Activated CD8-positive, alpha-beta T cell treated with anti-CD3 and anti-CD28 coated beads, Interleukin-2, amount 10 ng/mL, durations not matched to agents 7 days and 5 days (primary cell): Measurements from ENCODE around the gene BRDT. TPM values are rescaled to one million over a fixed set of nuclear protein-coding genes. Genes with fewer than 3 reads are reported as not detected.

Source experiments
- ATAC-seq: fragments of 150-1000 bp; cut with Tn5 transposase; one replicate; pipeline ENCODE4 v1.10.0; 2021; ENCODE audit warnings: moderate library complexity
- CTCF ChIA-PET: fragments of 350-600 bp; sonication (Branson Sonifier 250); formaldehyde crosslinking; loops from one replicate; lab custom pipeline; 2021; ENCODE audit warnings: antibody characterized with exemption; lab: Charles Lee
- POLR2A ChIA-PET: fragments of 350-600 bp; sonication (Branson Sonifier 250); formaldehyde crosslinking; loops from one replicate; lab custom pipeline; 2021; ENCODE audit warnings: antibody characterized with exemption; lab: Charles Lee
- DNase-seq: peaks from one replicate; pipeline ENCODE4 v3.0.0-alpha.2; 2020
- H3K27ac Mint-ChIP-seq: one replicate; pipeline ENCODE4 v1.8.0; 2021; ENCODE audit warnings: mild to moderate bottlenecking, mixed read lengths
- H3K27me3 Mint-ChIP-seq: one replicate; pipeline ENCODE4 v1.8.0; 2021; ENCODE audit warnings: low read depth, mixed read lengths
- H3K36me3 Mint-ChIP-seq: one replicate; pipeline ENCODE4 v1.8.0; 2021; ENCODE audit warnings: low read depth, mixed read lengths
- H3K4me1 Mint-ChIP-seq: one replicate; pipeline ENCODE4 v1.8.0; 2021; ENCODE audit warnings: low read depth, mixed read lengths
- H3K4me3 Mint-ChIP-seq: one replicate; pipeline ENCODE4 v1.8.0; 2021; ENCODE audit warnings: mild to moderate bottlenecking, mixed read lengths
- H3K9me3 Mint-ChIP-seq: one replicate; pipeline ENCODE4 v1.8.0; 2022; ENCODE audit warnings: mixed read lengths; ENCODE audit not compliant: insufficient read depth
- total RNA-seq, 2 experiments: library from RNA; stranded (reverse); gene quantifications; one replicate each; pipeline ENCODE4 v1.2.3, GENCODE V29; 2021

BRDT gene
- not detected for total RNA-seq

- no peak for ATAC-seq
- Mint-ChIP-seq H3K27ac (peak within 1 kb of the TSS; percentile 75), H3K4me3 (peak within 1 kb of the TSS; percentile 52), H3K4me1 (peaks cover 17% of the 10 kb centered on the region), H3K36me3 (peaks cover 5% of the 10 kb centered on the region), H3K27me3 (no peaks in the 10 kb centered on the region), H3K9me3 (peaks cover 9% of the 10 kb centered on the region)
- POLR2A ChIA-PET: no interaction called here
- CTCF ChIA-PET: no interaction called here
- DNase-seq: no peak
Observed at GRCh38 chr1:91949356-91949699, at the start of gene BRDT. Gene BRDT, plus strand, starts transcription at chr1:91949401. Its CDS starts 13,354 bp downstream, at chr1:91962755.

DNA sequence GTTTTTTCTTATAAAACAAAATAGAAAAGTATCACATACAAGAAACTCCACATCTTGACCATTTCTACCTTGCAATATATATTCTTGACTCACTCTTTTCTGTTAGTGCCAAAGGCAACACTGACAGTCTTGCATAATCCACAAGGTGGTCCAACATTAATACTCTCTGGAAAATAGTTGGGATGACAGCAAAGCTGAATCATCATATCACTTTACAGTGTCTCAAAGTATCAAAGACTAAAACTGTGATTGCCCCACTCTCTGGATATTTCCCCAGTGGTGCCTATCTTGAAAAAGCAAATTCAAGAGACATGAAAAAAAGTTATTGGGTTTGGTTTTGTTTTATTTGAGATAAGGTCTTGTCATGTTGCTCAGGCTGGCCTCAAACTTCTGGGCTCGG is 48.6 kb upstream of the BRDT start:
- CTCF ChIA-PET: no interaction called here
- POLR2A ChIA-PET: no interaction called here

DNA sequence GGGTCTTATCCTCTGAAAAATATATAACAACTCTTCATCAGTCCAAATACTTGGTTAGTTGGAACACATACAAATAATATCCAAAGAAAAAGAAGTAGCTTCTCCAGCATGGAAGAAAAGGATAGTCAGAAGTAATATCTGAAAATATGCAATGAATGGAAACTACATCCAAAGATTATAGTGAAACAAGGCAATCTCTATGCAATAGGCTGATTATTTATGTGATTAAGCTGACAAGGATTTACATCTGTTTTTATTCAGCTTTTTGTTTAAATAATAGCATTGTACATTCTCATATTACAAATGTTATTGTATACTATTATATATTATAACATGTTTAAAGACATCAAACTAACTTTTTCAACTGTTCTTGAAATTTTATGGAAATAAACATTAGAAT is 48.0 kb upstream of the BRDT start:
- H3K27me3 Mint-ChIP-seq: peaks cover 13% of the 10 kb centered on the region
- H3K4me3 Mint-ChIP-seq: no peak overlapping the region
- H3K4me1 Mint-ChIP-seq: no peaks in the 10 kb centered on the region
- H3K9me3 Mint-ChIP-seq: no peaks in the 10 kb centered on the region
- no peak overlapping the region for H3K27ac Mint-ChIP-seq
- ATAC-seq (no peak), DNase-seq (no peak)
- H3K36me3 Mint-ChIP-seq: no peaks in the 10 kb centered on the region
- POLR2A ChIA-PET: interaction anchor here (0.6 kb wide), 1 partner anchor 1229 kb away, joined by 3 read pairs; no protein-coding TSS in a partner anchor
- CTCF ChIA-PET: interaction anchor here (0.7 kb wide), 1 partner anchor 90 kb away, joined by 3 read pairs; no protein-coding TSS in a partner anchor

More for the DNA sequence above, 48.6 kb upstream of the BRDT start:
- Mint-ChIP-seq H3K4me1 (peaks cover 5% of the 10 kb centered on the region), H3K27ac (no peak overlapping the region), H3K27me3 (peaks cover 17% of the 10 kb centered on the region), H3K9me3 (no peaks in the 10 kb centered on the region), H3K36me3 (peaks cover 3% of the 10 kb centered on the region), H3K4me3 (no peak overlapping the region)
- DNase-seq: no peak
- ATAC-seq: no peak

GRCh38 chr1:91912266-91912665 is 36.9 kb upstream of the BRDT start:
- POLR2A ChIA-PET: no interaction called here
- no peak for DNase-seq
- CTCF ChIA-PET: no interaction called here
- H3K4me3 Mint-ChIP-seq: no peak overlapping the region
- no peaks in the 10 kb centered on the region for H3K9me3 Mint-ChIP-seq
- no peak overlapping the region for H3K27ac Mint-ChIP-seq
- no peaks in the 10 kb centered on the region for H3K4me1 Mint-ChIP-seq
- H3K27me3 Mint-ChIP-seq: peaks cover 13% of the 10 kb centered on the region
- H3K36me3 Mint-ChIP-seq: no peaks in the 10 kb centered on the region
- no peak for ATAC-seq

- DNase-seq (no peak), ATAC-seq (no peak)
- ChIA-PET POLR2A (no interaction called here), CTCF (interaction anchor here (1.0 to 1.1 kb wide), 2 partner anchors 394 to 400 kb away, joined by 3 read pairs; no protein-coding TSS in a partner anchor)
- Mint-ChIP-seq H3K9me3 (no peaks in the 10 kb centered on the region), H3K27me3 (peaks cover 13% of the 10 kb centered on the region), H3K4me1 (no peaks in the 10 kb centered on the region), H3K27ac (no peak overlapping the region), H3K4me3 (no peak overlapping the region), H3K36me3 (no peaks in the 10 kb centered on the region)
Observed at GRCh38 chr1:91913018-91913417, 36.2 kb upstream of the BRDT start.

GRCh38 chr1:91916046-91916445 is 33.2 kb upstream of the BRDT start:
- H3K27me3 Mint-ChIP-seq: peaks cover 7% of the 10 kb centered on the region
- no peaks in the 10 kb centered on the region for H3K9me3 Mint-ChIP-seq
- ATAC-seq (no peak), DNase-seq (no peak)
- POLR2A ChIA-PET: no interaction called here
- CTCF ChIA-PET: interaction anchor here (1.5 kb wide), 1 partner anchor 403 kb away, joined by 3 read pairs; no protein-coding TSS in a partner anchor
- H3K27ac Mint-ChIP-seq: no peak overlapping the region
- H3K4me1 Mint-ChIP-seq: no peaks in the 10 kb centered on the region
- H3K4me3 Mint-ChIP-seq: no peak overlapping the region
- H3K36me3 Mint-ChIP-seq: no peaks in the 10 kb centered on the region

GRCh38 chr1:91916811-91917460 is 32.3 kb upstream of the BRDT start:
- CTCF ChIA-PET: interaction anchor here (1.1 to 1.5 kb wide), 2 partner anchors 32 to 404 kb away, joined by 3 read pairs; partner anchors contain the start of gene TGFBR3
- no peaks in the 10 kb centered on the region for H3K9me3 Mint-ChIP-seq
- ATAC-seq: no peak

DNA sequence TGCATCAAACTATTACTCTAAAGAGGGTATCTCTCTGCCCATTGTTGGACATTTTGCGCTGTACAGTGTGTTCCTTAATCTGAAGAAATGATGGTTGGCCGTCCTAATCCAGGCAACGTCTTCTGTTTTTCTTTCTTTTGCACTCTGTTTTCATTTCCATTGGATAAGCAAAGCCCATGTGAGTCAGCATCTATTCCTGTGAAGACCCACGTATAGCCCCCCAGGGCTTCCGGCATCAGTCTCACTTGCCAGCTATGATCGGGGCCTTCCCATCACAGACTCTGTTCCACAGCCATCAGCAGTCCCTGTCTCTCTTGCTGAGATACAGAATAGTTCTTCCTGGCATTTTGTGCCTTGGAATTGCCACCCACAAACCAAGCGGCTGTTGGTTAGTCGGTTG is 29.2 kb upstream of the BRDT start:
- DNase-seq (no peak), ATAC-seq (no peak)
- peaks cover 8% of the 10 kb centered on the region for H3K4me1 Mint-ChIP-seq
- no peak overlapping the region for H3K27ac Mint-ChIP-seq
- no peak overlapping the region for H3K4me3 Mint-ChIP-seq
- POLR2A ChIA-PET: no interaction called here
- CTCF ChIA-PET: no interaction called here
- H3K9me3 Mint-ChIP-seq: no peaks in the 10 kb centered on the region
- H3K27me3 Mint-ChIP-seq: peaks cover 2% of the 10 kb centered on the region
- no peaks in the 10 kb centered on the region for H3K36me3 Mint-ChIP-seq

More at GRCh38 chr1:91916811-91917460, 32.3 kb upstream of the BRDT start:
- no peak overlapping the region for H3K4me3 Mint-ChIP-seq
- H3K27ac Mint-ChIP-seq: no peak overlapping the region
- H3K36me3 Mint-ChIP-seq: no peaks in the 10 kb centered on the region
- POLR2A ChIA-PET: no interaction called here
- H3K27me3 Mint-ChIP-seq: peaks cover 7% of the 10 kb centered on the region
- DNase-seq: no peak
- H3K4me1 Mint-ChIP-seq: no peaks in the 10 kb centered on the region

- DNase-seq (no peak), ATAC-seq (no peak)
- Mint-ChIP-seq H3K27ac (no peak overlapping the region), H3K27me3 (peaks cover 2% of the 10 kb centered on the region), H3K36me3 (no peaks in the 10 kb centered on the region), H3K9me3 (no peaks in the 10 kb centered on the region), H3K4me1 (peaks cover 8% of the 10 kb centered on the region), H3K4me3 (no peak overlapping the region)
- POLR2A ChIA-PET: no interaction called here
- CTCF ChIA-PET: interaction anchor here (6.3 kb wide), 1 partner anchor 411 kb away, joined by 59 read pairs; no protein-coding TSS in a partner anchor
Observed at GRCh38 chr1:91924146-91924545, 25.1 kb upstream of the BRDT start.

DNA sequence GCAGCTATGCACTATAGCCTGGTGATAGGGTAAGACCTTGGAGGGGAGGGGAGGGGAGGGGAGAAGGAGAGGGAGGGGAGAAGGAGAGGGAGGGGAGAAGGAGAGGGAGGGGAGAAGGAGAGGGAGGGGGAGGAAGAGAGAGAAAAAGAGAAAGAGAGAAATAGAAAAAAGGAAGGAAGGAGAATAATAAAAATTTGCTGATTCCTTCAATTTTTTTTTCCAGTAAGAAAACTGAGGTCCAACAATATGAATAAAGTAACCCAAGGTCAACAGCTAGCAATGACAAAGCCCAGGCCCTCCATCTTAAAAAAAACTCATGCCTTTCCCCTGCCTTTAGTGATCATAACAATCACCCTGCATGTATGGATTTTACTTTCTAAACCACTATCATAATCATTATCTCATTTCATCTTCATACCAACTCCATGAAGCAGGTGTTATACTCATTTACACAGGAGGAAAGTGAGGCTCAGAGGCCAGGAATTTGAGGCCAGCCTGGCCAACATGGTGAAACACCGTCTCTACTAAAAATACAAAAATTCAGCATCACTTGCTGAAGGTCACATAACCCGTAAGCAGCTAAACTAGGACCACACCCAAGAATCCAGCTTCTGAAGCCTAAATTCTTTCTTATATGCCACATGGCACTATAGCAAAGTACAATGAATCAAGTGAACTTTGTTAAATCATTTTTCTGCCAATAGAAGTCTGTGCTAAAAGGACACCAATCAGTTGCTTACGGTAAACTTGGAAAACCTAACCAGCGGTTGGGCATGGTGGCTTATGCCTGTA is 23.4 kb upstream of the BRDT start:
- peaks cover 2% of the 10 kb centered on the region for H3K27me3 Mint-ChIP-seq
- ChIA-PET CTCF (interaction anchor here (1.0 to 6.3 kb wide), 9 partner anchors 41 to 760 kb away, joined by 3 to 59 read pairs (median 4); no protein-coding TSS in a partner anchor), POLR2A (interaction anchor here (0.8 kb wide), 1 partner anchor 105 kb away, joined by 3 read pairs; no protein-coding TSS in a partner anchor)
- H3K4me3 Mint-ChIP-seq: no peak overlapping the region
- DNase-seq: no peak
- ATAC-seq: no peak
- H3K27ac Mint-ChIP-seq: no peak overlapping the region
- H3K4me1 Mint-ChIP-seq: peaks cover 8% of the 10 kb centered on the region
- H3K9me3 Mint-ChIP-seq: no peaks in the 10 kb centered on the region
- no peaks in the 10 kb centered on the region for H3K36me3 Mint-ChIP-seq

DNA sequence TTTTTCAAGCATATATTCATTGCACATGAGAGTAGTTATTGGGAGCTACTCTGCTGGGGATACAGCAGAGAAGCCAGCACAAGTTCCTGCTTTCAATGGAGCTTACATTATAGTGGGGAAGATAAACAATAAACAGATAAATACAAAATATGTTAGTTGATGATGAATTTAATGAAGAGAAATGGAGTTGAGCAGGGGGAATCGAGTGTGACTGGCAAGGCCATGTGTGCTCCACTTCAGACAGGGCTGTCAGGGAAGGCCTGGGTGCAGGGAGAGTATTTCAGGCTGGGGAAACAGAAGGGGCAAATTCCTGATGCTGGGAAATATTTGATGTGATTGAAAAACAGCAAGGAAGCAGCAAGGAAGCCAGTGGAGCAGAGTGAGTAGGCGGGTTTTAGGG is 21.2 kb upstream of the BRDT start:
- Mint-ChIP-seq H3K4me3 (no peak overlapping the region), H3K27me3 (peaks cover 2% of the 10 kb centered on the region), H3K9me3 (no peaks in the 10 kb centered on the region), H3K36me3 (no peaks in the 10 kb centered on the region), H3K4me1 (peaks cover 8% of the 10 kb centered on the region), H3K27ac (no peak overlapping the region)
- DNase-seq (no peak), ATAC-seq (no peak)
- CTCF ChIA-PET: interaction anchor here (0.9 to 6.3 kb wide), 10 partner anchors 12 to 762 kb away, joined by 3 to 59 read pairs (median 4); partner anchors contain the start of gene CDC7
- POLR2A ChIA-PET: no interaction called here

DNA sequence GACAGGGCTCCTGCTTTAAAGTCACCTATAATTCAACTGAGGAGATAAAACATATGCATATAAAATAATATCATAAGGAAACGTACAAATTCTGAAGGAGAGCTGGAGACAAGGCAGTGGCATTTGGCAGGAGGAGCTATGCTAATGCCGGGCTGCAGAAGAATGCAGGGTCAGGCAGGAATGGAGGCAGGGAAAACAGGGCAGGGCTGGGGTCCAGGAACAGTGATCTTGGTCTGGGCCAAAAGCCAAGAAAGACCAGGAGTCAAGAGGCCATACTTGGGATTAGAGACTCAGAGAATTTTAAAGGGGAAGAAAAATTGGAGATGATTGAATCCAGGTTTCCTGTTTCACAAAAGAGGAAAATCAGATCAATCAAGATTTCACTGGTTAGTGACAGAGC is 20.0 kb upstream of the BRDT start:
- ChIA-PET POLR2A (no interaction called here), CTCF (interaction anchor here (0.9 to 6.3 kb wide), 4 partner anchors 27 to 416 kb away, joined by 3 to 59 read pairs (median 3); no protein-coding TSS in a partner anchor)
- Mint-ChIP-seq H3K27ac (no peak overlapping the region), H3K4me3 (no peak overlapping the region), H3K36me3 (no peaks in the 10 kb centered on the region), H3K27me3 (peaks cover 2% of the 10 kb centered on the region), H3K4me1 (peaks cover 1% of the 10 kb centered on the region), H3K9me3 (no peaks in the 10 kb centered on the region)
- ATAC-seq (no peak), DNase-seq (no peak)
